ENCODE measurements around the gene CUBN.

CUBN gene

DNA sequence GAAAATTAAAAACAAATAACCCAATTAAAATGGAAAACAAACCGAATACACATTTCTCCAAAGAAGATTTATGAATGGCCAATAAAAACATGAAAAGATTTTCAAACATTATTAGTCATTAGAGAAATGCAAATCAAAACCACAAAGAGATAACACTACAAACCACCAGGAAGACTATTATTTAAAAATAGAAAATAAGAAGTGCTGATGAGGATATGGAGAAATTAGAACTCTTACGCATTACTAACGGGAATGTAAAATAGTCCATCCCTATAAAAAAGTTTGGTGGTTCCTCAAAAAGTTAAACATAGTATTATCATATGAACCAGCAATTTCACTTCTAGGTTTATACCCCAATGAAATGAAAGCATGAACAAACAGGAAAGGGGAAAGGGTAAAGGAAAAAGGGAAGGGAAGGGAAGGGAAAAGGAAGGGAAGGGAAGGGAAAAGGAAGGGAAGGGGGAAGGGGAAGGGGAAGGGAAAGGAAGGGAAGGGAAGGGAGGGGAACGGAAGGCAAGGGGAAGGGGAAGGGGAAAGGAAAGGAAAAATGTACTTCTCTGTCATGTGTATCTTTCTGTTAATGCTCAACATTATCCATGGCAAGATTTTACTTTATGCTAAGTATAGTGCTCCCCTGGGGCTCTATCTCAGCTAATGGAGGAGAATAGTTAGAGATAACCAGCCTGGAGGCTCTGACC lies 187.1 kb downstream of the CUBN start:
- Histone ChIP-seq H3K27me3 (ENCODE audit: insufficient read depth, low read depth, severe bottlenecking) (no peaks in the 10 kb centered on the region), H3K36me3 (no peaks in the 10 kb centered on the region)
- DNase-seq = no peak

DNA sequence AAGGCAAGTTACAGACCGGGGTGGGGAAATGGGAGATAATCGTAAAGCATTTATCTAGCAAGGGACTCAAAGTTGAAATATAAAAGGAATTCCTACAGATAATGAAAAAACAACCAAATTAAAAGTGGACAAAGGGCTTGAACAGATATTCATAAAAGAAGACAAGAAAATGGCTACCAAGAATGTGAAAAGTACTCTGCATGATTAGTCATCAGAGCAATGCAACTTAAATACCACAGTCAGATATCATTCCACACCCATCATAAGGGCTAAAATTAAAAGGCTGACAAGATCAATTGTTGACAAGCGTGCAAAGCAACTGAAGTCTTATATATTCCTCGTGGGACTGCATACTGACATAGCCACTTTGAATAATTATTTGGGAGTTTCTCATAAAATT lies 187.7 kb downstream of the CUBN start:
- no peaks in the 10 kb centered on the region for H3K9me3 ChIP-seq (ENCODE audit: severe bottlenecking)
- H3K36me3 ChIP-seq = no peaks in the 10 kb centered on the region
- TF ChIP-seq, protein P1, sequence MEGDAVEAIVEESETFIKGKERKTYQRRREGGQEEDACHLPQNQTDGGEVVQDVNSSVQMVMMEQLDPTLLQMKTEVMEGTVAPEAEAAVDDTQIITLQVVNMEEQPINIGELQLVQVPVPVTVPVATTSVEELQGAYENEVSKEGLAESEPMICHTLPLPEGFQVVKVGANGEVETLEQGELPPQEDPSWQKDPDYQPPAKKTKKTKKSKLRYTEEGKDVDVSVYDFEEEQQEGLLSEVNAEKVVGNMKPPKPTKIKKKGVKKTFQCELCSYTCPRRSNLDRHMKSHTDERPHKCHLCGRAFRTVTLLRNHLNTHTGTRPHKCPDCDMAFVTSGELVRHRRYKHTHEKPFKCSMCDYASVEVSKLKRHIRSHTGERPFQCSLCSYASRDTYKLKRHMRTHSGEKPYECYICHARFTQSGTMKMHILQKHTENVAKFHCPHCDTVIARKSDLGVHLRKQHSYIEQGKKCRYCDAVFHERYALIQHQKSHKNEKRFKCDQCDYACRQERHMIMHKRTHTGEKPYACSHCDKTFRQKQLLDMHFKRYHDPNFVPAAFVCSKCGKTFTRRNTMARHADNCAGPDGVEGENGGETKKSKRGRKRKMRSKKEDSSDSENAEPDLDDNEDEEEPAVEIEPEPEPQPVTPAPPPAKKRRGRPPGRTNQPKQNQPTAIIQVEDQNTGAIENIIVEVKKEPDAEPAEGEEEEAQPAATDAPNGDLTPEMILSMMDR (IDR thresholded peaks at IDR 0.05; ENCODE audit: low read depth, low read length) = no peak
- H3K4me3 ChIP-seq (ENCODE audit: low read depth, low read length) = no peak overlapping the region
- no peak overlapping the region for H3K27ac ChIP-seq
- no peaks in the 10 kb centered on the region for H3K27me3 ChIP-seq (ENCODE audit: insufficient read depth, low read depth, severe bottlenecking)
- DNase-seq = no peak

More for the DNA sequence above, 187.1 kb downstream of the CUBN start:
- H3K4me3 ChIP-seq (ENCODE audit: low read depth, low read length) = no peak overlapping the region
- H3K27ac ChIP-seq = no peak overlapping the region
- no peaks in the 10 kb centered on the region for H3K9me3 ChIP-seq (ENCODE audit: severe bottlenecking)
- TF ChIP-seq, protein P1 (IDR thresholded peaks at IDR 0.05; ENCODE audit: low read depth, low read length) = no peak

DNA sequence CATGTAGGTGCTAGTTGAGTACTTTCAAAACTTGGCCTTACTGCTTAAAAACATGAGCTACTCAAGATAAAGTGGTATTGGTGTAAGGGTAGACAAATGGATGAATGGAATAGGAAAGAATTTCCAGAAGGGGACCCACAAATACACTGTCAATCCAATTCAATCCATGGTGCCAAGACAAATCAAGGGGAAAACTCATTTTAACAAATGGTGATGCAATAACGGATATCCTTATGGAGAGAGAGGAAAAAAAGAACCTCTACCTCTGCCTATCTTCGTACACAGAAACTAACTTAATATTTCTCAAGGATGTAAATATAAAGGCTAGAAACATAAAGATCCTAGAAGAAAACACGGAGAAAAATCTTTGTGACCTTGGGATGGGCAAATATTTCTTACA lies 188.5 kb downstream of the CUBN start:
- H3K4me3 ChIP-seq (ENCODE audit: low read depth, low read length) = no peak overlapping the region
- H3K36me3 ChIP-seq = no peaks in the 10 kb centered on the region
- TF ChIP-seq, protein P1 (IDR thresholded peaks at IDR 0.05; ENCODE audit: low read depth, low read length) = no peak
- no peak for DNase-seq
- H3K27ac ChIP-seq = no peak overlapping the region
- no peaks in the 10 kb centered on the region for H3K27me3 ChIP-seq (ENCODE audit: insufficient read depth, low read depth, severe bottlenecking)
- H3K9me3 ChIP-seq (ENCODE audit: severe bottlenecking) = no peaks in the 10 kb centered on the region

DNA sequence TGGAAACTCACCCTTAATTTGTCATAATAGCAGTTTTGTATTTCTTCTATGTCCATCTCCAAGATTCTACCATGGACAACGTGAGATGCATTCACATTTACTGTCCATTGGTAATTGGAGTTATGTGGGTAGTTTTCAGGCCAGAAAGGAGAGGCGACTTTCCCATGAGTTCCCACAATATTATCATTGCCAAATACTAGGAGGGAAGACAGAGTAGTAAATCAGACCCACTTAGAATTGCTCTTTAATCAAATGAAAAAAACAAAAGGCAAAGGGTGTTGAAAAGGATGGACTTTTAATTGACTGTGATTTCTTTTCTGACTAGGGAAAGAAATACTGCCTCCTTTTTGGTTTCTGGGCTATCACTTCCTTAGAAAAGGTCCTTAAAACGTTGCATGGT lies 190.7 kb downstream of the CUBN start:
- Histone ChIP-seq H3K27me3 (ENCODE audit: insufficient read depth, low read depth, severe bottlenecking) (no peaks in the 10 kb centered on the region), H3K9me3 (ENCODE audit: severe bottlenecking) (no peaks in the 10 kb centered on the region), H3K36me3 (no peaks in the 10 kb centered on the region), H3K4me3 (ENCODE audit: low read depth, low read length) (no peak overlapping the region), H3K27ac (no peak overlapping the region)
- TF ChIP-seq, protein P1 (IDR thresholded peaks at IDR 0.05; ENCODE audit: low read depth, low read length) = no peak
- DNase-seq = no peak

DNA sequence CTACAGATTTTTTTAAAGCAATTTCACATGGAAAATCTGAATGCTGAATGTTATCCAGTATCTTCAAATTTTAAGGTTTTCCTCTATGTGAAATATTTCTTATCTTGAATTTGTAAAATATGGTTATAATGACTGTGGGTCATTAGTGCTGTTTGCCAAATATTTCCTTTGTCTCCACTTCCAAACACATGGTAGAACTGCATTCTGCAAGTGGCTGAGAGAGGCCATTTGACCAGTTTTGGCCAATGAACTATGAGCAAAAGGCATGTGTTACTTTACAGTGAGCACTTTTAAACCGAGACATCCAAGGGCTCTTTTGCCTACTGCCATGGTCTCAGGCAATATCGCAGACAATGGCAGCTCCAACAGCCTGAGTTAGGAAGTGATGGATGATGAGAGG lies 195.2 kb downstream of the CUBN start:
- TF ChIP-seq, protein P1 (IDR thresholded peaks at IDR 0.05; ENCODE audit: low read depth, low read length) = no peak
- no peak overlapping the region for H3K27ac ChIP-seq
- DNase-seq = no peak
- no peaks in the 10 kb centered on the region for H3K27me3 ChIP-seq (ENCODE audit: insufficient read depth, low read depth, severe bottlenecking)
- H3K36me3 ChIP-seq = no peaks in the 10 kb centered on the region
- no peak overlapping the region for H3K4me3 ChIP-seq (ENCODE audit: low read depth, low read length)
- H3K9me3 ChIP-seq (ENCODE audit: severe bottlenecking) = no peaks in the 10 kb centered on the region

DNA sequence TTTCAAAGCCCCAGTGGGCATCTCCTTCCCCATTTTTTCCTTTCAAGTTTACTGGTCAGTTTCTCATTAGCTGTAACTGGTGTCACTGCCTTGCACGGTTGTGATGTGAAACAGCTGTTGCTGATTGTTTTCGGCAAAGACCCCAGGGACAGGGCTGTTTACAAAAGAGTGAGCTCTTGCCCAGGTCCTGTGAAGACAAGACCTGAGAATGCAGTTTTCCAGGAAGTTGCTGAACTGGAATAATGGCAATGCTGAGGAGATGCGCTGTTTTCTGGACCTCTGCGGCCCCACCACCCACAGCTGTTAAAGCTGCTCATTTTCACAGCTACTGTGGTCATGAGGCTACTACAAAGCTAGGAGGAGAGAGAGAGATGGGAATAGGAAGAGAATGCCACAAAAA lies 195.8 kb downstream of the CUBN start:
- Histone ChIP-seq H3K36me3 (no peaks in the 10 kb centered on the region), H3K9me3 (ENCODE audit: severe bottlenecking) (no peaks in the 10 kb centered on the region), H3K27ac (no peak overlapping the region), H3K27me3 (ENCODE audit: insufficient read depth, low read depth, severe bottlenecking) (no peaks in the 10 kb centered on the region), H3K4me3 (ENCODE audit: low read depth, low read length) (no peak overlapping the region)
- TF ChIP-seq, protein P1 (IDR thresholded peaks at IDR 0.05; ENCODE audit: low read depth, low read length) = no peak
- DNase-seq = no peak
